GM18498 (cell line): ENCODE results near the gene AR.
"Not testable (repeated sequence)": the region's sequence is repeated elsewhere in the genome, so short reads cannot be mapped to it uniquely, and the experiment has no call there.

Source experiments
- ATAC-seq: cut with Tn5 transposase; IDR thresholded peaks from one replicate; pipeline ENCODE4 v1.9.1; 2021; ENCODE audit warnings: mild to moderate bottlenecking, moderate library complexity; ENCODE audit not compliant: unreplicated experiment

The AR gene

GRCh38 chrX:67635424-67635823 lies 91.6 kb downstream of the AR start:
- no peak for ATAC-seq

GRCh38 chrX:67636532-67636931 lies 92.7 kb downstream of the AR start:
- no peak for ATAC-seq

GRCh38 chrX:67637293-67637692 lies 93.5 kb downstream of the AR start:
- ATAC-seq, result not testable (repeated sequence)

- no peak for ATAC-seq
Measured at GRCh38 chrX:67648361-67648760, 104.5 kb downstream of the AR start.

GRCh38 chrX:67651437-67652142 lies 107.8 kb downstream of the AR start:
- no peak for ATAC-seq

GRCh38 chrX:67652543-67652942 lies 108.7 kb downstream of the AR start:
- ATAC-seq, result no peak

GRCh38 chrX:67654301-67654700 lies 110.5 kb downstream of the AR start:
- ATAC-seq, result no peak

- no peak for ATAC-seq
Measured at GRCh38 chrX:67665583-67665982, 121.8 kb downstream of the AR start.

- not testable (repeated sequence) for ATAC-seq
Measured at GRCh38 chrX:67670717-67671116, 126.9 kb downstream of the AR start.

- ATAC-seq, result no peak
Measured at GRCh38 chrX:67673741-67674274, 130.0 kb downstream of the AR start.

GRCh38 chrX:67674741-67675140 lies 130.9 kb downstream of the AR start:
- no peak for ATAC-seq

GRCh38 chrX:67684136-67684535 lies 140.3 kb downstream of the AR start:
- no peak for ATAC-seq

- ATAC-seq, result no peak
Measured at GRCh38 chrX:67692246-67692645, 148.4 kb downstream of the AR start.

- ATAC-seq, result peak; percentile 52
Measured at GRCh38 chrX:67693928-67694327, 150.1 kb downstream of the AR start.

GRCh38 chrX:67697452-67697851 lies 153.6 kb downstream of the AR start:
- no peak for ATAC-seq

- ATAC-seq, result no peak
Measured at GRCh38 chrX:67700602-67701001, 156.8 kb downstream of the AR start.

- ATAC-seq, result no peak
Measured at GRCh38 chrX:67714004-67714403, 170.2 kb downstream of the AR start.

GRCh38 chrX:67717571-67717970 lies 173.8 kb downstream of the AR start:
- no peak for ATAC-seq

GRCh38 chrX:67718926-67719325 lies 175.1 kb downstream of the AR start:
- no peak for ATAC-seq

- no peak for ATAC-seq
Measured at GRCh38 chrX:67720344-67720743, 176.5 kb downstream of the AR start.

GRCh38 chrX:67721321-67721720 lies 177.5 kb downstream of the AR start:
- ATAC-seq, result no peak

GRCh38 chrX:67723580-67724351 lies 179.9 kb downstream of the AR start:
- ATAC-seq, result no peak
